ENCODE measurements around the gene PLEKHA6. TPM values are rescaled to one million over a fixed set of nuclear protein-coding genes. Genes with fewer than 3 reads are reported as not detected.

The PLEKHA6 gene
- total RNA-seq, 1 experiment from 2014 or later = 2.1 TPM

DNA sequence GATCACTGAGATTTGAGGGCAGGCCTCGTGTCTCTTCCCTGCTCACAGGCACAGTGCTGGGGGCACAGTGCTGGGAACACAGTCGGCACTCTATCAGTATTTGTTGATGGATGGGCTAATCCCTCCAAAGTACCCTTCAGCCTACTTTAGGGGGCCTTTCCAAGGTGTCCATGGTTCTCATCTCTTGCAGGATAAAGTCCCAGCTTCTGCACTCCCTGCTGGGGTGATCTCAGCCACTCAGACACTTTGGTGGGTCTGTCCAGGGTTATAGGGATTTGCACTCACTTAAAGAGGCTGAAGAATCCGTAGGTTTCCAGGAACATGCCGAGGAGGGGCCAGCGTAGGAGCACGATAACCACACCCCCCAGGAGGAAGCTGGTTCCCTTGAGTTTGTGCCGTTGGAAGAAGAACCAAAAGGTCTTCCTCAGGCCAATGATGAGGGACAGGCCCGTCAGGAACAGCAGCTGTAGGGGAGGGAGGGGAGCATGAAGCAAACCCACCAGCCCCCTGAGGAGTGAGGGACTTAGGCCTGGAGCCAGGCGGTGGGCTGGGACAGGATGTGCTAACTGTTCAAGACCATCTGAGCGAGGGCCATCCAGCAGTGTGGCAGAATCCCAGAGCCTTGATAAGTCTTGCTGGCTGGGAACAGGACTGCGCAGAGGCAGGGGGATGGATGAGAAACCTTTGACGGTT lies 158.2 kb downstream of the PLEKHA6 start:
- Histone ChIP-seq H2BK5ac (ENCODE audit: insufficient read length, low read length) (no peak overlapping the region), H3K4me1 (ENCODE audit: insufficient read depth, low read length) (no peaks in the 10 kb centered on the region; the same call in 1 of the 2 replicates), H3K79me2 (ENCODE audit: insufficient read depth, low read length) (no peaks in the 10 kb centered on the region), H2BK12ac (ENCODE audit: insufficient read length, low read depth, low read length) (no peak overlapping the region), H2BK15ac (ENCODE audit: low read depth, low read length) (no peak overlapping the region), H3K4me2 (ENCODE audit: insufficient read depth, insufficient read length, low read length) (no peak overlapping the region), H3K23ac (ENCODE audit: insufficient read length, low read depth, low read length) (no peak overlapping the region), H2BK120ac (ENCODE audit: low read depth, low read length, poor library complexity, severe bottlenecking) (no peak overlapping the region), H3K27ac (ENCODE audit: insufficient read length, low read depth, low read length) (no peak overlapping the region), H3K27me3 (ENCODE audit: insufficient read depth, low read length) (no peaks in the 10 kb centered on the region), H2BK20ac (ENCODE audit: low read depth, low read length, poor library complexity, severe bottlenecking) (no peak overlapping the region), H4K5ac (ENCODE audit: insufficient read length, low read depth, low read length) (no peak overlapping the region), H3K14ac (ENCODE audit: insufficient read depth, low read length) (no peak overlapping the region), H4K20me1 (ENCODE audit: control insufficient read depth, insufficient read depth, insufficient read length) (no peaks in the 10 kb centered on the region), H2AK5ac (ENCODE audit: insufficient read length, low read length) (no peak overlapping the region), H4K91ac (ENCODE audit: insufficient read length, low read depth, low read length) (no peak overlapping the region), H3K9me3 (ENCODE audit: control insufficient read depth, low read depth, low read length) (no peaks in the 10 kb centered on the region), H3K56ac (ENCODE audit: insufficient read length, low read depth, low read length) (no peak overlapping the region), H3T11ph (ENCODE audit: low read length) (no peak overlapping the region), H4K8ac (replicated peaks; ENCODE audit: insufficient read length, low read depth, low read length) (no peak overlapping the region), H3K4ac (ENCODE audit: low read depth, low read length) (no peak overlapping the region), H3K23me2 (ENCODE audit: insufficient read length, low read depth, low read length, poor library complexity, severe bottlenecking) (no peaks in the 10 kb centered on the region), H3K79me1 (ENCODE audit: insufficient read depth, low read depth, low read length, poor library complexity, severe bottlenecking) (no peaks in the 10 kb centered on the region), H3K9ac (ENCODE audit: extremely low read depth, insufficient read length, low read length) (no peak overlapping the region), H2AFZ (ENCODE audit: low read length) (no peak overlapping the region), H3K18ac (ENCODE audit: insufficient read length, low read depth, low read length) (no peak overlapping the region)
- WGBS (ENCODE audit: extremely low coverage, insufficient read length, low lambda C conversion rate) = no CpG with 5 or more reads among the region's 12 CpGs
- no peak overlapping the region for H3K4me3 Mint-ChIP-seq
- H3K36me3 Mint-ChIP-seq (ENCODE audit: insufficient read depth in 1 of 3, low read depth in 3 of 3) = no peaks in the 10 kb centered on the region
- TF ChIP-seq, protein P1, sequence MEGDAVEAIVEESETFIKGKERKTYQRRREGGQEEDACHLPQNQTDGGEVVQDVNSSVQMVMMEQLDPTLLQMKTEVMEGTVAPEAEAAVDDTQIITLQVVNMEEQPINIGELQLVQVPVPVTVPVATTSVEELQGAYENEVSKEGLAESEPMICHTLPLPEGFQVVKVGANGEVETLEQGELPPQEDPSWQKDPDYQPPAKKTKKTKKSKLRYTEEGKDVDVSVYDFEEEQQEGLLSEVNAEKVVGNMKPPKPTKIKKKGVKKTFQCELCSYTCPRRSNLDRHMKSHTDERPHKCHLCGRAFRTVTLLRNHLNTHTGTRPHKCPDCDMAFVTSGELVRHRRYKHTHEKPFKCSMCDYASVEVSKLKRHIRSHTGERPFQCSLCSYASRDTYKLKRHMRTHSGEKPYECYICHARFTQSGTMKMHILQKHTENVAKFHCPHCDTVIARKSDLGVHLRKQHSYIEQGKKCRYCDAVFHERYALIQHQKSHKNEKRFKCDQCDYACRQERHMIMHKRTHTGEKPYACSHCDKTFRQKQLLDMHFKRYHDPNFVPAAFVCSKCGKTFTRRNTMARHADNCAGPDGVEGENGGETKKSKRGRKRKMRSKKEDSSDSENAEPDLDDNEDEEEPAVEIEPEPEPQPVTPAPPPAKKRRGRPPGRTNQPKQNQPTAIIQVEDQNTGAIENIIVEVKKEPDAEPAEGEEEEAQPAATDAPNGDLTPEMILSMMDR (conservative IDR thresholded peaks at IDR 0.05) = no peak
- H3K4me1 Mint-ChIP-seq = peaks cover 23 to 24% of the 10 kb centered on the region in 2 experiments
- H3K9me3 Mint-ChIP-seq = no peaks in the 10 kb centered on the region
- no peak for DNase-seq
- H3K27me3 Mint-ChIP-seq (ENCODE audit: low read depth) = no peaks in the 10 kb centered on the region; the same call in none of the 2 replicates
- no peak overlapping the region; a peak in 1 of 7 replicates for H3K27ac Mint-ChIP-seq
